HT-29 (cell line): Measurements from ENCODE around the gene VNN1. TPM values are rescaled to one million over a fixed set of nuclear protein-coding genes. Genes with fewer than 3 reads are reported as not detected.

Experiments
- DNase-seq: peaks from one replicate; pipeline ENCODE4 v3.0.0-alpha.2; 2015; ENCODE audit warnings: low spot score
- total RNA-seq: library from RNA; depleted of rRNA; stranded (reverse); fragments of >200 nt; shearing (Covaris generic); gene quantifications from 2 replicates; pipeline ENCODE4 v1.2.3, GENCODE V29; 2014; rRNA removed

Gene VNN1, protein sequence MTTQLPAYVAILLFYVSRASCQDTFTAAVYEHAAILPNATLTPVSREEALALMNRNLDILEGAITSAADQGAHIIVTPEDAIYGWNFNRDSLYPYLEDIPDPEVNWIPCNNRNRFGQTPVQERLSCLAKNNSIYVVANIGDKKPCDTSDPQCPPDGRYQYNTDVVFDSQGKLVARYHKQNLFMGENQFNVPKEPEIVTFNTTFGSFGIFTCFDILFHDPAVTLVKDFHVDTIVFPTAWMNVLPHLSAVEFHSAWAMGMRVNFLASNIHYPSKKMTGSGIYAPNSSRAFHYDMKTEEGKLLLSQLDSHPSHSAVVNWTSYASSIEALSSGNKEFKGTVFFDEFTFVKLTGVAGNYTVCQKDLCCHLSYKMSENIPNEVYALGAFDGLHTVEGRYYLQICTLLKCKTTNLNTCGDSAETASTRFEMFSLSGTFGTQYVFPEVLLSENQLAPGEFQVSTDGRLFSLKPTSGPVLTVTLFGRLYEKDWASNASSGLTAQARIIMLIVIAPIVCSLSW
- total RNA-seq: 3.1 and 3.6 TPM in 2 replicates

- DNase-seq: no peak
Measured at GRCh38 chr6:132713352-132714134, at the start of gene VNN1. TSS of gene VNN1 (minus strand) at chr6:132714055. CDS start at chr6:132714035, 20 bp downstream.

GRCh38 chr6:132763269-132763668 is 49.4 kb upstream of the VNN1 start:
- no peak for DNase-seq

DNA sequence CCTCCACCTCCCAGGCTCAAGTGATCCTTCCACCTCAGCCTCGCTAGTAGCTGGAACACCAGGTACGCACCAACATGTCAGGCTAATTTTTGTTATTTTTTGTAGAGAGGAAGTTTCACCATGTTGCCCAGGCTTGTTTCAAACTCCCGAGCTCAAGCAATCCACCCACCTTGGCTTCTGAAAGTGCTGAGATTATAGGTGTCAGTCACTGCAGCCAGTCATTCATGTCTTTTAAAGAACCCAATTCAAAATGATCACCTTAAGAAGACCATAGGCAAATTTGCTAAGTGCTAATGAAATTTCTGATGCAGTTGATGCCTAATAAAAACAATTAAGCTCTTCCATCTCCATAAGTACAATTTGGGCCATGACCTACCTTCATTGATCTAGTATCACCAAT is 46.4 kb upstream of the VNN1 start:
- DNase-seq: no peak

GRCh38 chr6:132758689-132759088 is 44.8 kb upstream of the VNN1 start:
- DNase-seq: no peak

- DNase-seq: no peak
Measured at GRCh38 chr6:132752255-132752654, 38.4 kb upstream of the VNN1 start.

DNA sequence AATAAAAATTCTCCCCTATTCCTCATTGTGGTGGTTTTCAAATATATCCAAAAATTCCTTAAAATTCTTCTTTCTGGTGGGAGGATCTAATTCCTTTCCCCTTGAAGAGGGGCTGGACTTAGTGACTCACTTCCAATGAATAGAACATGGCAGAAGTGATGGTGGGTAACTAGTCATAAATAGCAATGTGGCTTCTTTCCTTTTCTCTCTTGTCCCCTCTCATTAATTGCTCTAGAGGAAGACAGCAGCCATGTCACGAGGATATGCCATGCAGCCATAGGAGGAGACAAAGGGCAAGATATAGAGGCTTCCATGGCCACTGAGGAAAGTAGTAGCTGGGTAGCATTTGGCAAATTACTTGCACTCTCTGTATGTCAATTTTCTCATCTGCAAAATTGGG is 38.0 kb upstream of the VNN1 start:
- no peak for DNase-seq

DNA sequence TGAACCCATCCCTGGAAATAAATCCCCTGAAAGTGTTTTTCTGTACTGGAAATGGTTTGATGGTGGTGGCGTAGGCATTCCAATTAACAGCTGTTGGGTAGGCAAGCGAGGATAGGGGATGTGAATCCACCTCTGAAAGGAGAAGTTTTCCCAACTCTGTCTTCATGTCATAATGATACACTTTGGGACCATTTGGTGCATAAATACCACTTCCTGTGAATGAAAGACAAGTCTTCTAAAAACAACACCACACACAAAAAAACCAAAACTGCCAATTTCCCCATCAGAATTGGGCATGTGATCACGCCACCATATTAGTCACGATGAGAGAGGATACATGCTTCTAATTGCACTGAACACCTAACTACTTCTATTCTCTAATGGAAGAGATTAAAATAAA is 37.5 kb upstream of the VNN1 start:
- no peak for DNase-seq

- DNase-seq: no peak
Measured at GRCh38 chr6:132750455-132751248, 36.8 kb upstream of the VNN1 start.

GRCh38 chr6:132749111-132749510 is 35.3 kb upstream of the VNN1 start:
- no peak for DNase-seq

- no peak for DNase-seq
Measured at GRCh38 chr6:132748446-132748845, 34.6 kb upstream of the VNN1 start.

DNA sequence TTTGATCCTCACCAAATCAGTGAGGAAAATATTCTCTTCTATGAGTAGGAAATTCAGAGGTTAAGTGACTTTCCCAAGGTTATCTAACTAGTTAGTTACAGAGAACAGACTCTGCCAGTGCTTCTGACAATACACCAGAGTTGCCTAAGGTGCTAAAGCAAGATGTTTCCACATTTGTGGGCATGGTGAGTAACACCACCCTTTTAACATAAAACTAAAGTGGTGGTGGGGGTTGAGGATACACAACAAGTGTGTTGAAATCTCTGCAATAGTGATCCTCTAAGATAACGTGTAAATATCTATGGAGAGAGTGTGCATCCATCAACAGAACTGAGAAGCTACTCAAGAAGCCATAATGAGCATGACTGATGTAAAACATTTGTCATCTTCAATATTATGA is 32.2 kb upstream of the VNN1 start:
- no peak for DNase-seq

- no peak for DNase-seq
Measured at GRCh38 chr6:132742495-132742894, 28.6 kb upstream of the VNN1 start.

- DNase-seq: no peak
Measured at GRCh38 chr6:132741281-132741680, 27.4 kb upstream of the VNN1 start.

GRCh38 chr6:132736239-132736638 is 22.4 kb upstream of the VNN1 start:
- DNase-seq: no peak

GRCh38 chr6:132734694-132735236 is 20.9 kb upstream of the VNN1 start:
- DNase-seq: peak; percentile 40

DNA sequence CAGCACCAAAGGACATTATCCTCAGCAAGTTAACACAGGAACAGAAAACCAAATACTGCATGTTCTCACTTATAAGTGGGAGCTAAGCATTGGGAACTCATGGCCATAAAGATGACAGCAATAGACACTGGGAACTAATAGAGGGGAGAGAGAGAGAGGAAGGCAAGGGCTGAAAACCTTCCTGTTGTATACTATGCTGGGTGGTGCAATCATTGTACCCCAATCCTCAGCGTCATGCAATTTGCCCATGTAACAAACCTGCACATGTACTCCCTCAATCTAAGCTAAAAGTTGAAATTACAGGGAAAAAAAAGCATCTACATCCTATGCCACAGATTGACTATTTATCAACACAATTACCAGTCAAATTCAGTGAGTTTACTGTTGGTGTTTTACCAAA is 20.0 kb upstream of the VNN1 start:
- no peak for DNase-seq

GRCh38 chr6:132733283-132733682 is 19.4 kb upstream of the VNN1 start:
- DNase-seq: no peak

- DNase-seq: no peak
Measured at GRCh38 chr6:132731086-132731485, 17.2 kb upstream of the VNN1 start.

- no peak for DNase-seq
Measured at GRCh38 chr6:132730560-132730959, 16.7 kb upstream of the VNN1 start.

DNA sequence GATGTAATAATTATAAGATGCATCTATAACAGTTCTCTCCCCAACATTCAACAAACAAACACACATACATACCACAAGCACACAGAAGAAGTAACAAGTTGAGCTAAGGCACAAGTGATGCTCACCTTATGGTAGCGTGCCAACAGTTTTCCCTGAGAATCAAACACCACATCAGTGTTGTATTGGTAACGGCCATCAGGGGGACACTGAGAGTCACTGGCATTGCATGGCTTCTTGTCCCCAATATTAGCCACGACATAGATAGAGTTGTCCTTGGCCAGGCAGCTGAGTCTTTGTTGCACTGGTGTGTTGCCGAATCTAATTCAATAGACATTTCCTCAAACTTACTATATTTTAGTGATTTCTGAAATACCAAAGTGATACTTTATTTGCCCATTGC is 14.8 kb upstream of the VNN1 start:
- peak; percentile 30 for DNase-seq

- DNase-seq: no peak
Measured at GRCh38 chr6:132726608-132726975, 12.7 kb upstream of the VNN1 start.
